Endothelial cell (in vitro differentiated cells): ENCODE data around the gene LRP5. TPM values are rescaled to one million over a fixed set of nuclear protein-coding genes. Genes with fewer than 3 reads are reported as not detected.

ENCODE experiments used
- DNase-seq: peaks from one replicate; pipeline ENCODE4 v3.0.0; 2021; ENCODE audit warnings: low spot score
- H3K27ac Mint-ChIP-seq: one replicate; pipeline ENCODE4 v1.8.0; 2021; ENCODE audit warnings: mixed read lengths, inconsistent platforms; ENCODE audit not compliant: unreplicated experiment
- H3K27me3 Mint-ChIP-seq: one replicate; pipeline ENCODE4 v1.8.0; 2021; ENCODE audit warnings: mild to moderate bottlenecking, moderate library complexity, mixed read lengths, inconsistent platforms; ENCODE audit not compliant: unreplicated experiment
- H3K36me3 Mint-ChIP-seq: one replicate; pipeline ENCODE4 v1.8.0; 2021; ENCODE audit warnings: mild to moderate bottlenecking, low read depth, mixed read lengths, inconsistent platforms; ENCODE audit not compliant: unreplicated experiment
- H3K4me1 Mint-ChIP-seq: one replicate; pipeline ENCODE4 v1.8.0; 2021; ENCODE audit warnings: mild to moderate bottlenecking, mixed read lengths, inconsistent platforms; ENCODE audit not compliant: unreplicated experiment
- H3K4me3 Mint-ChIP-seq: one replicate; pipeline ENCODE4 v1.8.0; 2021; ENCODE audit warnings: mild to moderate bottlenecking, mixed read lengths, inconsistent platforms; ENCODE audit not compliant: unreplicated experiment
- H3K9me3 Mint-ChIP-seq: one replicate; pipeline ENCODE4 v1.8.0; 2021; ENCODE audit warnings: mixed read lengths, inconsistent platforms; ENCODE audit not compliant: unreplicated experiment
- CTCF ChIP-seq: fragments of 200-600 bp; sonication (generic); IDR thresholded peaks from one replicate; pipeline ENCODE4 v1.5.0; 2021; ENCODE audit warnings: antibody characterized with exemption; ENCODE audit not compliant: unreplicated experiment
- total RNA-seq: library from RNA; stranded (reverse); fragmentation: NEBNext Ultra II Directional; extraction: Animal tissue kit (Norgen Biotek cat#: 25700); gene quantifications from one replicate; pipeline ENCODE4 v1.2.1, GENCODE V29; 2021; ENCODE audit not compliant: unreplicated experiment

Gene LRP5
- total RNA-seq, 1 donor from 2014 or later: 72.3 TPM

- Mint-ChIP-seq H3K9me3 (no peaks in the 10 kb centered on the region), H3K36me3 (peaks cover 30% of the 10 kb centered on the region), H3K4me3 (no peak overlapping the region), H3K27me3 (no peaks in the 10 kb centered on the region), H3K27ac (no peak overlapping the region), H3K4me1 (peaks cover 5% of the 10 kb centered on the region)
- TF ChIP-seq CTCF: no peak
- DNase-seq: no peak
Measured at GRCh38 chr11:68266121-68266891, 46.1 kb upstream of the LRP5 start.

- no peak overlapping the region for H3K27ac Mint-ChIP-seq
- no peak for DNase-seq
- H3K4me1 Mint-ChIP-seq: peaks cover 5% of the 10 kb centered on the region
- H3K27me3 Mint-ChIP-seq: peaks cover under 1% of the 10 kb centered on the region
- peaks cover 23% of the 10 kb centered on the region for H3K36me3 Mint-ChIP-seq
- H3K4me3 Mint-ChIP-seq: no peak overlapping the region
- no peaks in the 10 kb centered on the region for H3K9me3 Mint-ChIP-seq
- no peak for TF ChIP-seq CTCF
Measured at GRCh38 chr11:68266936-68267880, 45.2 kb upstream of the LRP5 start.

GRCh38 chr11:68267881-68268240 lies 44.5 kb upstream of the LRP5 start:
- TF ChIP-seq CTCF: no peak
- DNase-seq: no peak
- peaks cover 17% of the 10 kb centered on the region for H3K36me3 Mint-ChIP-seq
- H3K4me1 Mint-ChIP-seq: peaks cover 9% of the 10 kb centered on the region
- no peaks in the 10 kb centered on the region for H3K9me3 Mint-ChIP-seq
- peaks cover 2% of the 10 kb centered on the region for H3K27me3 Mint-ChIP-seq
- no peak overlapping the region for H3K4me3 Mint-ChIP-seq
- H3K27ac Mint-ChIP-seq: no peak overlapping the region

GRCh38 chr11:68269414-68270081 lies 42.8 kb upstream of the LRP5 start:
- H3K9me3 Mint-ChIP-seq: no peaks in the 10 kb centered on the region
- no peak for TF ChIP-seq CTCF
- DNase-seq: no peak
- peaks cover 6% of the 10 kb centered on the region for H3K36me3 Mint-ChIP-seq
- no peak overlapping the region for H3K27ac Mint-ChIP-seq
- H3K4me1 Mint-ChIP-seq: peaks cover 9% of the 10 kb centered on the region
- no peak overlapping the region for H3K4me3 Mint-ChIP-seq
- peaks cover 2% of the 10 kb centered on the region for H3K27me3 Mint-ChIP-seq
